A673 (cell line): ENCODE measurements around the gene DSTN. TPM values are rescaled to one million over a fixed set of nuclear protein-coding genes. Genes with fewer than 3 reads are reported as not detected.

Experiments
- BruUV-seq: library from RNA; stranded (reverse); fragments of 400-500 nt; replicated peaks from 2 replicates; lab custom pipeline; 2021; lab: Mats Ljungman, UMichigan
- CTCF ChIA-PET: fragments of 300-600 bp; sonication (Branson Sonifier 250); formaldehyde crosslinking; loops from one replicate; lab custom pipeline; 2022; ENCODE audit warnings: antibody characterized with exemption; lab: Charles Lee
- POLR2A ChIA-PET: fragments of 300-600 bp; sonication (Branson Sonifier 250); formaldehyde crosslinking; loops from one replicate; lab custom pipeline; 2022; ENCODE audit warnings: antibody characterized with exemption; ENCODE audit not compliant: low non-redundant PET; lab: Charles Lee
- DNase-seq: peaks from one replicate; pipeline ENCODE4 v3.0.0-alpha.2; 2015; ENCODE audit warnings: low spot score
- H3K27ac ChIP-seq: fragments of 200-600 bp; sonication (generic); 2 replicates; pipeline ENCODE4 v1.5.1; 2016; ENCODE audit warnings: mixed run types, low read depth, mild to moderate bottlenecking, mixed read lengths, antibody characterized with exemption, low read length; ENCODE audit not compliant: poor library complexity, severe bottlenecking
- H3K27me3 ChIP-seq: fragments of 200-600 bp; sonication (generic); replicated peaks from 2 replicates; pipeline ENCODE4 v1.6.1; 2017; ENCODE audit warnings: mixed run types, low read depth, mild to moderate bottlenecking, mixed read lengths, antibody characterized with exemption, low read length; ENCODE audit not compliant: insufficient read depth, poor library complexity
- H3K36me3 ChIP-seq: fragments of 200-600 bp; sonication (generic); 2 replicates; pipeline ENCODE4 v1.6.1; 2016; ENCODE audit warnings: mixed run types, mild to moderate bottlenecking, mixed read lengths, antibody characterized with exemption, low read length; ENCODE audit not compliant: insufficient read depth, poor library complexity, severe bottlenecking
- H3K4me1 ChIP-seq: fragments of 200-600 bp; sonication (generic); 2 replicates; pipeline ENCODE4 v1.6.1; 2017; ENCODE audit warnings: mixed run types, mild to moderate bottlenecking, mixed read lengths, antibody characterized with exemption, low read length; ENCODE audit not compliant: insufficient read depth, poor library complexity, severe bottlenecking
- H3K4me3 ChIP-seq: fragments of 200-600 bp; sonication (generic); 2 replicates; pipeline ENCODE4 v1.5.1; 2016; ENCODE audit warnings: low read depth, mixed run types, mild to moderate bottlenecking, mixed read lengths, low read length; ENCODE audit not compliant: poor library complexity, severe bottlenecking
- H3K9me3 ChIP-seq: fragments of 200-600 bp; sonication (generic); 2 replicates; pipeline ENCODE4 v1.6.1; 2016; ENCODE audit warnings: mixed run types, low read depth, mild to moderate bottlenecking, mixed read lengths, antibody characterized with exemption, low read length; ENCODE audit not compliant: poor library complexity, severe bottlenecking
- CTCF ChIP-seq: fragments of 300-800, 200-600 bp; sonication (generic); conservative IDR thresholded peaks from 2 replicates; pipeline ENCODE4 v1.5.1; 2017; ENCODE audit warnings: low read depth, mild to moderate bottlenecking, antibody characterized with exemption, low read length, moderate library complexity, mixed read lengths
- EZH2 ChIP-seq: fragments of 200-600 bp; sonication (generic); IDR thresholded peaks from 2 replicates; pipeline ENCODE4 v1.6.1; 2017; ENCODE audit warnings: borderline replicate concordance, low read depth, mild to moderate bottlenecking, mixed read lengths, antibody characterized with exemption, low read length; ENCODE audit not compliant: poor library complexity, severe bottlenecking
- intact Hi-C: fragments of 100-400 bp; cut with micrococcal nuclease; formaldehyde crosslinking; loops from one replicate; pipeline ENCODE4 v1.10.0; 2022; ENCODE audit not compliant: unreplicated experiment
- total RNA-seq: library from RNA; stranded (reverse); gene quantifications from 2 replicates; pipeline ENCODE4 v1.2.3, GENCODE V29; 2021

Gene DSTN
- total RNA-seq, 1 experiment from 2014 or later = 159 TPM

GRCh38 chr20:17523326-17523725, 46.5 kb upstream of the DSTN start:
- peaks cover 31% of the 10 kb centered on the region for H3K4me1 ChIP-seq
- no peaks in the 10 kb centered on the region for H3K27me3 ChIP-seq
- DNase-seq = no peak
- no TSS peak for BruUV-seq
- H3K9me3 ChIP-seq = no peaks in the 10 kb centered on the region
- no peak for TF ChIP-seq CTCF
- TF ChIP-seq EZH2 = no peak
- H3K4me3 ChIP-seq = no peak overlapping the region
- ChIA-PET POLR2A (no interaction called here), CTCF (no interaction called here)
- no peak overlapping the region for H3K27ac ChIP-seq
- intact Hi-C loops = no loop called here
- no peaks in the 10 kb centered on the region for H3K36me3 ChIP-seq

GRCh38 chr20:17524560-17524959, 45.3 kb upstream of the DSTN start:
- POLR2A ChIA-PET = no interaction called here
- intact Hi-C loops = no loop called here
- TF ChIP-seq EZH2 = no peak
- no peak for TF ChIP-seq CTCF

GRCh38 chr20:17525132-17525531, 44.7 kb upstream of the DSTN start:
- POLR2A ChIA-PET = no interaction called here
- H3K27ac ChIP-seq = no peak overlapping the region
- no peak for DNase-seq
- no peak for TF ChIP-seq EZH2
- TF ChIP-seq CTCF = no peak
- CTCF ChIA-PET = no interaction called here
- no peak overlapping the region for H3K4me3 ChIP-seq
- intact Hi-C loops = no loop called here
- no peaks in the 10 kb centered on the region for H3K9me3 ChIP-seq
- H3K36me3 ChIP-seq = no peaks in the 10 kb centered on the region
- BruUV-seq = no TSS peak
- no peaks in the 10 kb centered on the region for H3K27me3 ChIP-seq
- peaks cover 24% of the 10 kb centered on the region for H3K4me1 ChIP-seq

More at GRCh38 chr20:17524560-17524959, 45.3 kb upstream of the DSTN start:
- H3K27ac ChIP-seq = no peak overlapping the region
- BruUV-seq = no TSS peak
- CTCF ChIA-PET = no interaction called here
- no peaks in the 10 kb centered on the region for H3K9me3 ChIP-seq
- no peak overlapping the region for H3K4me3 ChIP-seq
- H3K36me3 ChIP-seq = no peaks in the 10 kb centered on the region
- no peak for DNase-seq
- H3K4me1 ChIP-seq = peaks cover 28% of the 10 kb centered on the region
- no peaks in the 10 kb centered on the region for H3K27me3 ChIP-seq
